GM18951 (cell line): ENCODE data around the gene TUBB1.

ENCODE experiments used
- POLR2A ChIP-seq: IDR thresholded peaks from 4 replicates; pipeline ENCODE4 v1.6.1; 2011; ENCODE audit warnings: mild to moderate bottlenecking; ENCODE audit not compliant: insufficient read length, insufficient read depth; ENCODE audit errors: extremely low read depth
- in situ Hi-C: fragments of 300-500 bp; cut with MboI; formaldehyde crosslinking; loops from one replicate; pipeline ENCODE4 v1.12.0; 2022; ENCODE audit warnings: low sequenced_read_pairs, mixed read lengths, inconsistent platforms; ENCODE audit not compliant: unreplicated experiment

The TUBB1 gene

GRCh38 chr20:59014680-59015389 is 4.4 kb upstream of the TUBB1 start:
- in situ Hi-C loops: no loop called here
- no peak for TF ChIP-seq POLR2A

GRCh38 chr20:59015411-59015810 is 3.8 kb upstream of the TUBB1 start:
- in situ Hi-C loops: no loop called here
- TF ChIP-seq POLR2A: no peak

- TF ChIP-seq POLR2A: no peak
- in situ Hi-C loops: no loop called here
These were observed 3.2 kb upstream of the TUBB1 start for GRCh38 chr20:59015812-59016711.

GRCh38 chr20:59016795-59017492 is 2.3 kb upstream of the TUBB1 start:
- in situ Hi-C loops: no loop called here
- no peak for TF ChIP-seq POLR2A

GRCh38 chr20:59017493-59018231 is 1.6 kb upstream of the TUBB1 start:
- no peak for TF ChIP-seq POLR2A
- in situ Hi-C loops: no loop called here

GRCh38 chr20:59018817-59019216 is 412 bp upstream of the TUBB1 start:
- TF ChIP-seq POLR2A: no peak
- in situ Hi-C loops: no loop called here

GRCh38 chr20:59020938-59021551 is 1.8 kb downstream of the TUBB1 start:
- TF ChIP-seq POLR2A: no peak
- in situ Hi-C loops: no loop called here

- in situ Hi-C loops: no loop called here
- TF ChIP-seq POLR2A: no peak
These were observed 3.5 kb downstream of the TUBB1 start for GRCh38 chr20:59022754-59023153.

GRCh38 chr20:59023616-59024015 is 4.4 kb downstream of the TUBB1 start:
- in situ Hi-C loops: no loop called here
- TF ChIP-seq POLR2A: no peak

GRCh38 chr20:59024111-59024530 is 4.9 kb downstream of the TUBB1 start:
- no peak for TF ChIP-seq POLR2A
- in situ Hi-C loops: no loop called here

GRCh38 chr20:59025086-59025485 is 5.9 kb downstream of the TUBB1 start:
- no peak for TF ChIP-seq POLR2A
- in situ Hi-C loops: no loop called here

- in situ Hi-C loops: no loop called here
These were observed 6.3 kb downstream of the TUBB1 start for GRCh38 chr20:59025511-59025910.

More at GRCh38 chr20:59025511-59025910, 6.3 kb downstream of the TUBB1 start:
- no peak for TF ChIP-seq POLR2A
